Lung (tissue), 12 donors: ENCODE measurements around the gene FXYD7. TPM values are rescaled to one million over a fixed set of nuclear protein-coding genes. Genes with fewer than 3 reads are reported as not detected.

Experiments used
- ATAC-seq: fragments of 200-7000 bp; cut with Tn5 transposase; one replicate; pipeline ENCODE4 v1.9.1; 2020; ENCODE audit warnings: moderate number of reproducible peaks; ENCODE audit not compliant: insufficient read depth, low FRiP score
- DNase-seq, 3 donors: peaks; one replicate each; pipeline ENCODE4 v3.0.0-alpha.2; 2013 to 2017
- H3K27ac ChIP-seq, 2 donors: one replicate each; pipeline ENCODE4 v1.5.1; 2013; ENCODE audit warnings: mild to moderate bottlenecking in 2 of 2, moderate library complexity in 2 of 2, control low read depth in 1 of 2, inconsistent platforms in 1 of 2, low read depth in 1 of 2, low read length in 1 of 2
- H3K27me3 ChIP-seq, 3 donors: one replicate each; pipeline ENCODE4 v1.5.1; 2013; ENCODE audit warnings: low read length in 2 of 3; ENCODE audit not compliant: control insufficient read depth in 3 of 3, insufficient read depth in 3 of 3
- H3K36me3 ChIP-seq, 4 donors: one replicate each; pipeline ENCODE4 v1.5.1; 2013; ENCODE audit warnings: low read length in 4 of 4, mild to moderate bottlenecking in 1 of 4, moderate library complexity in 1 of 4; ENCODE audit not compliant: control insufficient read depth in 4 of 4, insufficient read depth in 4 of 4
- H3K4me1 ChIP-seq, 5 donors: one replicate each; pipeline ENCODE4 v1.5.1; 2013; ENCODE audit warnings: low read length in 5 of 5, mild to moderate bottlenecking in 2 of 5, moderate library complexity in 1 of 5; ENCODE audit not compliant: control insufficient read depth in 5 of 5, insufficient read depth in 5 of 5
- H3K4me3 ChIP-seq: one replicate; pipeline ENCODE4 v1.5.1; 2013; ENCODE audit warnings: mild to moderate bottlenecking, control low read depth, moderate library complexity
- H3K9ac ChIP-seq, 2 donors: one replicate each; pipeline ENCODE4 v1.5.1; 2013; ENCODE audit warnings: low read length in 2 of 2, control low read depth in 1 of 2; ENCODE audit not compliant: insufficient read depth in 1 of 2
- H3K9me3 ChIP-seq, 4 donors: one replicate each; pipeline ENCODE4 v1.5.1; 2013; ENCODE audit warnings: low read length in 3 of 4, mild to moderate bottlenecking in 1 of 4, moderate library complexity in 1 of 4; ENCODE audit not compliant: control insufficient read depth in 4 of 4, insufficient read depth in 3 of 4
- WGBS, 2 donors: extraction: QIAGEN DNeasy Blood & Tissue Kit; methylation state at CpG; one replicate each; pipeline ENCODE4 v1.1.7; 2013; 5-methylcytosine and 5-hydroxymethylcytosine counted together
- polyA plus RNA-seq, 2 donors: library from polyadenylated mRNA; stranded (reverse); fragments of 200-250 nt; gene quantifications; one replicate each; pipeline ENCODE4 v1.2.1, GENCODE V29; 2013
- total RNA-seq, 2 donors: library from RNA; depleted of rRNA in 1 of 2; stranded (reverse); fragments of >200 nt in 1 of 2; gene quantifications; one replicate each; pipeline ENCODE4 v1.2.1, GENCODE V29; 2014 to 2021
- TF ChIP-seq, protein P1 (sequence below): IDR thresholded peaks from 2 replicates; pipeline ENCODE4 v1.5.1; 2012; ENCODE audit warnings: mild to moderate bottlenecking; ENCODE audit errors: control extremely low read depth, extremely low read depth
- donor health status: control.
- donor health status: control.
- donor health status: Bipolar disorder and iron deficiency.
- donor health status: healthy.
- donor health status: DM: yes; HTN: yes; CAD: no.

FXYD7 gene
- total and polyA plus RNA-seq, 4 donors, result 0.31 to 0.39 TPM; not detected in 2

DNA sequence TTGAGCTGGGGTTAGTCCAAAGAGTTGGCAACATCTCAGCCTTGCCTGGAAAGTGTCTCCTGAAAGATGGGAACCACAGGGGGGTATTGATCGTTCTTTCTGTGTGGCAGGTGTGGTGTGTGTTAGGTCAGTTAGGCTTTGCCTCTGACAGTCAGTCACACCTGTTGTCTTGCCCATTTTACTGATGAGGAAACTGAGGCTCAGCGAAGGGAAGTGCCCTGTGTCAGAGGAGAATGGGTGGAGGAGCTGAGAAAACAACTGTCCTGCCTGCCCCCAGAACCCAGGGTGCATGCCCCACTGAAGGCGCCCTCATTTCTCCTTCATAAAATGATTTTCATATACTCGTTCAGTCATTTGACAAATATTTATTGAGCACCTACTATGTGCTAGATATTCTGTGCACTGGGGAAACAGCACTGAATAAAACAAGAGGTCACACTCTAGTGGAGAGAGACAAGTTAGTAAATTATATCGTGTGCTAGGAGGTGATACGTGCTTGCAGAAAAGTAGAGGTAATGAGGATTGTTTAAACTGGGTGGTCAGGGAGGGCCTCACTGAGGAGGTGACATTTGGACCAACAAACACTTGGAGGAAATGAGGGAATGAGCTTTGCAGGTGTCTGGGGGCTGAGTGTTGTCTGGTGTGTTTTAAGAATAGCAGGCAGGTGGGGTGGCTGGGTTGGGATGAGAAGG is 13.1 kb downstream of the FXYD7 start:
- H3K9ac ChIP-seq, result no peak overlapping the region
- H3K9me3 ChIP-seq, result no peaks in the 10 kb centered on the region
- H3K4me1 ChIP-seq, result peaks cover 0 to 15% (median 10%) of the 10 kb centered on the region in 5 donors
- DNase-seq (no peak), ATAC-seq (no peak)
- TF ChIP-seq, protein P1, sequence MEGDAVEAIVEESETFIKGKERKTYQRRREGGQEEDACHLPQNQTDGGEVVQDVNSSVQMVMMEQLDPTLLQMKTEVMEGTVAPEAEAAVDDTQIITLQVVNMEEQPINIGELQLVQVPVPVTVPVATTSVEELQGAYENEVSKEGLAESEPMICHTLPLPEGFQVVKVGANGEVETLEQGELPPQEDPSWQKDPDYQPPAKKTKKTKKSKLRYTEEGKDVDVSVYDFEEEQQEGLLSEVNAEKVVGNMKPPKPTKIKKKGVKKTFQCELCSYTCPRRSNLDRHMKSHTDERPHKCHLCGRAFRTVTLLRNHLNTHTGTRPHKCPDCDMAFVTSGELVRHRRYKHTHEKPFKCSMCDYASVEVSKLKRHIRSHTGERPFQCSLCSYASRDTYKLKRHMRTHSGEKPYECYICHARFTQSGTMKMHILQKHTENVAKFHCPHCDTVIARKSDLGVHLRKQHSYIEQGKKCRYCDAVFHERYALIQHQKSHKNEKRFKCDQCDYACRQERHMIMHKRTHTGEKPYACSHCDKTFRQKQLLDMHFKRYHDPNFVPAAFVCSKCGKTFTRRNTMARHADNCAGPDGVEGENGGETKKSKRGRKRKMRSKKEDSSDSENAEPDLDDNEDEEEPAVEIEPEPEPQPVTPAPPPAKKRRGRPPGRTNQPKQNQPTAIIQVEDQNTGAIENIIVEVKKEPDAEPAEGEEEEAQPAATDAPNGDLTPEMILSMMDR, result no peak
- peak overlapping the region in 1 of 2 donors; percentile 43 for H3K27ac ChIP-seq
- 90% methylated on average over 6 of the region's 6 CpGs for WGBS, 2 donors
- no peak overlapping the region for H3K4me3 ChIP-seq
- peaks cover 0 to 23% (median 3%) of the 10 kb centered on the region in 4 donors for H3K36me3 ChIP-seq
- peaks cover 0 to 45% (median 26%) of the 10 kb centered on the region in 3 donors for H3K27me3 ChIP-seq

DNA sequence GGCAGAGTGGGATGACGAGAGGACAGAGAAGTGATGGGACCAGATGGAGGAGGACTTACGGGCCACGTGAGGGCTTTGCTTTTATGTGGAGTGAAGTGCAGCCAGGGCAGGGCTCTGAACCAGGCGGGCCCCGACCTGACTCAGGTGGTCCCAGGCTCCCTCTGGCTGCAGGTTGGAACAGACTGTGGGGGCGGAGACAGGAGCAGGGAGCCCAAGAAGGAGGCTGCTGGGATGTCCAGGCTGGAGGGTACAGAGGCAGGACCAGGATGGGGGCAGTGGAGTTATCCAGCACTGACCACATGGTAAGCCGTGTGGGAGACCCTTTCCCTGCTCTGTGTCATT is 13.6 kb downstream of the FXYD7 start:
- Histone ChIP-seq H3K9me3 (peaks cover 0 to 3% (median 0%) of the 10 kb centered on the region in 4 donors), H3K36me3 (peaks cover 0 to 27% (median 3%) of the 10 kb centered on the region in 4 donors), H3K4me1 (peaks cover 0 to 15% (median 10%) of the 10 kb centered on the region in 5 donors), H3K27me3 (peaks cover 0 to 42% (median 26%) of the 10 kb centered on the region in 3 donors), H3K9ac (no peak overlapping the region), H3K27ac (no peak overlapping the region), H3K4me3 (no peak overlapping the region)
- DNase-seq (no peak), ATAC-seq (no peak)
- whole genome bisulfite sequencing, 2 donors, result 88 to 91% methylated on average over 7 of the region's 7 CpGs
- TF ChIP-seq, protein P1, result no peak

DNA sequence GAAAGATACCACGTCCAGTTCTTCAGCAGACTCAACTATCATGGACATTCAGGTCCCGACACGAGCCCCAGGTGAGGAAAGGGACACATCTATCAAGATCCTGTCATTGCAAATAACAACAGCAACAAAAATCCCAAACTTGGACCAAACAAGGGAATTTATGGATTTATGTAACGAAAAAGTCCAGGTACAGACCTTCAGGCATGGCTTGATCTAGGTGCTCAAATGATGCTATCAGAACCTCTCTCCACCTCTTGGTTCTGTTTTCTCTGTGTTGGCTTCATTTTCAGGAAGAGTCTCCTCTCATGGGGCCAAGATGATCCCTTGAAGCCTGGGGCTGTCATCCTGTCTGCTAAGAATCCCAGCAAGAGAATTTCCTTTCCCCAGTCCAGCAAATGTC is 14.4 kb downstream of the FXYD7 start:
- DNase-seq (no peak), ATAC-seq (no peak)
- Histone ChIP-seq H3K27ac (no peak overlapping the region), H3K36me3 (peaks cover 0 to 34% (median 3%) of the 10 kb centered on the region in 4 donors), H3K4me1 (peaks cover 0 to 13% (median 10%) of the 10 kb centered on the region in 5 donors), H3K9me3 (peaks cover 0 to 6% (median 0%) of the 10 kb centered on the region in 4 donors), H3K27me3 (peaks cover 0 to 38% (median 23%) of the 10 kb centered on the region in 3 donors), H3K9ac (no peak overlapping the region), H3K4me3 (no peak overlapping the region)
- WGBS, 2 donors, result 99 to 100% methylated on average over 4 of the region's 4 CpGs
- TF ChIP-seq, protein P1, result no peak
